Chondrocyte (in vitro differentiated cells): ENCODE data around the gene SYNE2. TPM values are rescaled to one million over a fixed set of nuclear protein-coding genes. Genes with fewer than 3 reads are reported as not detected.

Experiments
- DNase-seq: peaks from one replicate; pipeline ENCODE4 v3.0.0; 2021; ENCODE audit warnings: mixed read lengths, low spot score
- H3K27ac Mint-ChIP-seq: one replicate; pipeline ENCODE4 v1.8.0; 2021; ENCODE audit warnings: mild to moderate bottlenecking, moderate library complexity, mixed read lengths; ENCODE audit not compliant: unreplicated experiment
- H3K27me3 Mint-ChIP-seq: 2 replicates; pipeline ENCODE4 v1.8.0; 2021; ENCODE audit warnings: low read depth, mixed read lengths
- H3K36me3 Mint-ChIP-seq: 2 replicates; pipeline ENCODE4 v1.8.0; 2021; ENCODE audit warnings: low read depth, mixed read lengths
- H3K4me1 Mint-ChIP-seq: 2 replicates; pipeline ENCODE4 v1.8.0; 2021; ENCODE audit warnings: low read depth, mild to moderate bottlenecking, mixed read lengths
- H3K4me3 Mint-ChIP-seq: one replicate; pipeline ENCODE4 v1.8.0; 2021; ENCODE audit warnings: mild to moderate bottlenecking, moderate library complexity, mixed read lengths; ENCODE audit not compliant: unreplicated experiment
- H3K9me3 Mint-ChIP-seq: 2 replicates; pipeline ENCODE4 v1.8.0; 2021; ENCODE audit warnings: low read depth, mixed read lengths
- total RNA-seq: library from RNA; stranded (reverse); gene quantifications from 3 replicates; pipeline ENCODE4 v1.2.1, GENCODE V29; 2021
- TF ChIP-seq, protein P1 (sequence below): fragments of 200-600 bp; sonication (generic); IDR thresholded peaks from 2 replicates; pipeline ENCODE4 v1.5.0; 2021; ENCODE audit warnings: antibody characterized with exemption, mild to moderate bottlenecking, moderate library complexity

The SYNE2 gene
- total RNA-seq, 1 donor from 2014 or later: 13.6 TPM

DNA sequence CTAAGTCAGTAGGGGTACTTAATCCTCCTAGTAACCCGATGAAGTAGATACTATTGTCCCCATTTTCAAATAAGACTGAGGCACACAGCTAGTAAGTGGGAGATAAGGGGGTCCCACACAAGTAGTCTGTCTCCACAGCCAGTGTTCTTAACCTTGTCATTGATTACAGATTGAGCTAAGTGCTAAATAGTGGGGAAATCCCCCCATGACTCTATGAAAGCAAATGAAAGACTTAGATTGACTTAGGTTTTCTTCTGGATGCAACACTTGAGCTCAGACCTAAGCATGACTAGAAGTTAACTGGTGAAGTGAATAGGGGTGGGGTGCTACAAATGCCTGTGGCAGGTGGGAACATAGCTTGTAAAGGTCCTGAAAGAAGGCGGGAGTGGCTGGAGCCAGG is 73.8 kb downstream of the SYNE2 start:
- TF ChIP-seq, protein P1, sequence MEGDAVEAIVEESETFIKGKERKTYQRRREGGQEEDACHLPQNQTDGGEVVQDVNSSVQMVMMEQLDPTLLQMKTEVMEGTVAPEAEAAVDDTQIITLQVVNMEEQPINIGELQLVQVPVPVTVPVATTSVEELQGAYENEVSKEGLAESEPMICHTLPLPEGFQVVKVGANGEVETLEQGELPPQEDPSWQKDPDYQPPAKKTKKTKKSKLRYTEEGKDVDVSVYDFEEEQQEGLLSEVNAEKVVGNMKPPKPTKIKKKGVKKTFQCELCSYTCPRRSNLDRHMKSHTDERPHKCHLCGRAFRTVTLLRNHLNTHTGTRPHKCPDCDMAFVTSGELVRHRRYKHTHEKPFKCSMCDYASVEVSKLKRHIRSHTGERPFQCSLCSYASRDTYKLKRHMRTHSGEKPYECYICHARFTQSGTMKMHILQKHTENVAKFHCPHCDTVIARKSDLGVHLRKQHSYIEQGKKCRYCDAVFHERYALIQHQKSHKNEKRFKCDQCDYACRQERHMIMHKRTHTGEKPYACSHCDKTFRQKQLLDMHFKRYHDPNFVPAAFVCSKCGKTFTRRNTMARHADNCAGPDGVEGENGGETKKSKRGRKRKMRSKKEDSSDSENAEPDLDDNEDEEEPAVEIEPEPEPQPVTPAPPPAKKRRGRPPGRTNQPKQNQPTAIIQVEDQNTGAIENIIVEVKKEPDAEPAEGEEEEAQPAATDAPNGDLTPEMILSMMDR: no peak
- H3K27me3 Mint-ChIP-seq: no peaks in the 10 kb centered on the region
- H3K36me3 Mint-ChIP-seq: no peaks in the 10 kb centered on the region
- no peak overlapping the region for H3K27ac Mint-ChIP-seq
- peaks cover 3% of the 10 kb centered on the region for H3K9me3 Mint-ChIP-seq
- no peak for DNase-seq
- no peak overlapping the region for H3K4me3 Mint-ChIP-seq
- peaks cover 18% of the 10 kb centered on the region for H3K4me1 Mint-ChIP-seq

DNA sequence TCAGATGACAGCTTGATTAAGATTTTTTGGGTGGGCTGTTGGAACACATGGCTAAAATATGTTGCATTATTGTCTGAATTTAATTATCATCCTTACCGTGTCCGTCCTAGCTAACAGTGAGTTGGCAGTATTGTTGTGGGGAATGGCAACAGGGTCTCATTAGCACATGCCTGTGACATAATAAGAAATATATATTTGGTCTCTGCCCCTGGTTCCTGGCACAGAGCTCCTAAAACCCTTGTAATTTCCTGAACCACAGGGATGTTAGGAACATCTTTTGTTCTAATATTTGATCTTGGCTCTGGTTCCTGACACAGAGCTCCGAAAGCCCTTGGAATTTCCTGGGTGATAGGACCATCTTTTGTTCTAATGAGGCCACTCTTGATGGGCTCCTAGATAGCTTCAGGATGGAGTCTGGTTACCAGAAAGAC is 76.0 kb downstream of the SYNE2 start:
- Mint-ChIP-seq H3K36me3 (no peaks in the 10 kb centered on the region), H3K27ac (no peak overlapping the region)
- DNase-seq: no peak

DNA sequence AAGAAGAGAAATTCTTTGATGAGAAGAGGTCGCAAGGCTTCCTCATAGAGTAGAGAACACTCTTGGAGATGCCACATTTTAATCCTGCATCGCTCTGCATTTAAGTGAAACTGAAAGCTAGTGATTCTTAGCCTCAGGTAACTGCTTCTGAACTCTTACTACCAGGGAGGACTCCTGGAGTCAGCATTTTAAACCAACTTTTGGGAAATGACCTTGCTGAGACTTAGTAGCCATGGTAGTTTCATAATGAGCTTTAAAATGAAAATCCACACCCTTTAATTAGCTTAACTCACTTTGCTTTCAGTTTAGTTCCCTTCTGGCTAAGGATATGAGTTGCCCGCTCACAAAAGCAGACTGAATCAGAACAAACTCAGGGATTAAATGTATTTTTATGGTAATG is 80.3 kb downstream of the SYNE2 start:
- TF ChIP-seq, protein P1: no peak
- H3K4me3 Mint-ChIP-seq: no peak overlapping the region
- no peaks in the 10 kb centered on the region for H3K9me3 Mint-ChIP-seq
- H3K4me1 Mint-ChIP-seq: peaks cover 8% of the 10 kb centered on the region
- H3K27ac Mint-ChIP-seq: no peak overlapping the region
- DNase-seq: no peak
- no peaks in the 10 kb centered on the region for H3K36me3 Mint-ChIP-seq
- H3K27me3 Mint-ChIP-seq: no peaks in the 10 kb centered on the region

More for the DNA sequence above, 76.0 kb downstream of the SYNE2 start:
- Mint-ChIP-seq H3K4me1 (peaks cover 8% of the 10 kb centered on the region), H3K4me3 (no peak overlapping the region), H3K27me3 (no peaks in the 10 kb centered on the region), H3K9me3 (peaks cover 3% of the 10 kb centered on the region)
- TF ChIP-seq, protein P1: no peak

DNA sequence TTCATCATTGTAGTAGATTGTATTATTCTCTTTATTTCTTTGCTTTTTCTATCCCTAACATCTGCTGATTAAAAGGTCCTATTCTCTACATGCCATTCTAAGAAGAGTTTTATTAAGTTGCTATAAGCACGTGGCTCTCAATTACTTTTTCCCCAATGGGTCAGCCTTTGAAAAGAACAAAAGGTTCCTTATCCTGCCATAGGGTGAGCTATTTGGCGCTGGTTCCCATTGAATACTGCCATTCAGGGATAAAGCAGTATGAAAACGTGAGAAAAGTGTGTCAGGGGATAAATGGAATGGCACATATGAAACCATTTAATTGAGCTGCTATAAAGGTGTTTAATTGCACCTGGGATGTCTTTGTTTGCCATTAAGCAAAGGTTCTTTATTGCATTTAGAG is 80.9 kb downstream of the SYNE2 start:
- no peak overlapping the region for H3K27ac Mint-ChIP-seq
- H3K4me1 Mint-ChIP-seq: peaks cover 2% of the 10 kb centered on the region
- H3K9me3 Mint-ChIP-seq: no peaks in the 10 kb centered on the region
- no peak for DNase-seq
- H3K4me3 Mint-ChIP-seq: no peak overlapping the region
- TF ChIP-seq, protein P1: no peak
- no peaks in the 10 kb centered on the region for H3K36me3 Mint-ChIP-seq
- no peaks in the 10 kb centered on the region for H3K27me3 Mint-ChIP-seq

DNA sequence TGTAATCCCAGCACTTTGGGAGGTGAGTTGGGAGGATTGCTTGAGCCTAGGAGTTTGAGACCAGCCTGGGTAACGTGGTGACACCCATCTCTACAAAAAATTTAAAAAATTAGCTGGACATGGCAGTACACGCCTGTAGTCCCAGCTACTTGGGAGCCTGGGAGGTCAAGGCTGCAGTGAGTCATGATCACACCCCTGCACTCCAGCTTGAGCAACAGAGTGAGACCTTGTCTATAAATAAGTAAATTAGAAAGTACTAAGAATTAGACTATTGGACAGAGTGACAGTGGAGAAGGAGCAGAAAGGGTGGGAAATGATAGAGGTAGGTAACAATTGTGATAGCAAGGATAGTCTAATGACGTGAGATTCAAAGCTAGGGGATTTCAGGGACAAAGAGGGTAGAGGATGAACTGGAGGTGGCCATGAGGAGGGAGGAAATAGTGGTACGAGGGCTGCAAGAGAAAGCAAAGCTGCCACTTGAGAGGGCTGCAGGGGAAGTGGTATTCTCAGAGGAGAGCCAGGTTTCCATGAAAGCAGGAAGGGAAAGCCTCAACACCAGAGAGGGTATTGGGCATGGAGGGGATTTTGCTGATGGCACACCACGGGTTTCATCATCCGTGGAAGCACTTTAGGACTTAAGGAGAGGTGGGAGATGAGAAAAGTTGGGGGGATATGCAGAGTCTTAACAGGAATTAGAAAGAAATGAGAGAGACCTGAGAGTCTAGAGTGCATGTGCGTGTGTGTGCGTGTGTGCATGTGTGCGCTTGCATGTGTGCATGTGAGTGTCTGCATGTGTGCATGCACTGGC is 85.6 kb downstream of the SYNE2 start:
- no peak overlapping the region for H3K4me3 Mint-ChIP-seq
- no peaks in the 10 kb centered on the region for H3K27me3 Mint-ChIP-seq
- H3K27ac Mint-ChIP-seq: no peak overlapping the region
- H3K4me1 Mint-ChIP-seq: no peaks in the 10 kb centered on the region
- H3K36me3 Mint-ChIP-seq: no peaks in the 10 kb centered on the region
- DNase-seq: no peak
- no peaks in the 10 kb centered on the region for H3K9me3 Mint-ChIP-seq
- TF ChIP-seq, protein P1: no peak
